ENCODE measurements around the gene COL4A2.

- no peak for TF ChIP-seq POLR2A (IDR thresholded peaks at IDR 0.05)
- TF ChIP-seq, protein P1, sequence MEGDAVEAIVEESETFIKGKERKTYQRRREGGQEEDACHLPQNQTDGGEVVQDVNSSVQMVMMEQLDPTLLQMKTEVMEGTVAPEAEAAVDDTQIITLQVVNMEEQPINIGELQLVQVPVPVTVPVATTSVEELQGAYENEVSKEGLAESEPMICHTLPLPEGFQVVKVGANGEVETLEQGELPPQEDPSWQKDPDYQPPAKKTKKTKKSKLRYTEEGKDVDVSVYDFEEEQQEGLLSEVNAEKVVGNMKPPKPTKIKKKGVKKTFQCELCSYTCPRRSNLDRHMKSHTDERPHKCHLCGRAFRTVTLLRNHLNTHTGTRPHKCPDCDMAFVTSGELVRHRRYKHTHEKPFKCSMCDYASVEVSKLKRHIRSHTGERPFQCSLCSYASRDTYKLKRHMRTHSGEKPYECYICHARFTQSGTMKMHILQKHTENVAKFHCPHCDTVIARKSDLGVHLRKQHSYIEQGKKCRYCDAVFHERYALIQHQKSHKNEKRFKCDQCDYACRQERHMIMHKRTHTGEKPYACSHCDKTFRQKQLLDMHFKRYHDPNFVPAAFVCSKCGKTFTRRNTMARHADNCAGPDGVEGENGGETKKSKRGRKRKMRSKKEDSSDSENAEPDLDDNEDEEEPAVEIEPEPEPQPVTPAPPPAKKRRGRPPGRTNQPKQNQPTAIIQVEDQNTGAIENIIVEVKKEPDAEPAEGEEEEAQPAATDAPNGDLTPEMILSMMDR (IDR thresholded peaks at IDR 0.05) = no peak
Observed at GRCh38 chr13:110454956-110455355, 147.9 kb downstream of the COL4A2 start.

Measured in right lobe of liver (tissue), 4 donors.